Lower leg skin (tissue), 3 donors: Measurements from ENCODE around the gene SDHC.

Experiments
- POLR2A ChIP-seq, 2 donors: fragments of 450-650 bp; IDR thresholded peaks; one replicate each; pipeline ENCODE4 v1.6.1; 2016 to 2017; ENCODE audit warnings: antibody characterized with exemption in 2 of 2, mild to moderate bottlenecking in 1 of 2, moderate library complexity in 1 of 2
- TF ChIP-seq, protein P1 (sequence below), 3 donors: fragments of 450-650 bp; IDR thresholded peaks; one replicate each; pipeline ENCODE4 v1.5.1; 2016; ENCODE audit warnings: antibody characterized with exemption in 3 of 3, mild to moderate bottlenecking in 3 of 3, moderate library complexity in 2 of 3

DNA sequence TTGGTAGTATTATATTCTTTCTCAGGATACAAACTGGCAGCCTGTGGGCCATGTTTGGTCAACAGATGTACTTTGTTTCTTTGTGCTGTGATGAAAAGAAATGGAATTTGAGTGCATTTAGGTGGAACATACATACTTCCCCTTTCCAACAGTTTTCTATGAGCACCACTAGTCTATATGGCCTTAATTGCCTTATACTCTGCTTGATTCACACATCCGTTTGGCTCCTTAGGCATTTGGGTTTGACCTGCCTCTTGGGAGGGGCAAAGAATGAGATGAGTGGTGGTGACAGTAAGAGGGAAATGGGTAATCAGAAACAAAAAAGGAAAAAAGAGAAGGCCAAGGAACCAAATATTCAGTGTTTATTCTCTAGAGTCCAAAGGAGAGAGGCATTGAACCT is 36.5 kb downstream of the SDHC start:
- no peak for TF ChIP-seq POLR2A (IDR thresholded peaks at IDR 0.05)
- TF ChIP-seq, protein P1, sequence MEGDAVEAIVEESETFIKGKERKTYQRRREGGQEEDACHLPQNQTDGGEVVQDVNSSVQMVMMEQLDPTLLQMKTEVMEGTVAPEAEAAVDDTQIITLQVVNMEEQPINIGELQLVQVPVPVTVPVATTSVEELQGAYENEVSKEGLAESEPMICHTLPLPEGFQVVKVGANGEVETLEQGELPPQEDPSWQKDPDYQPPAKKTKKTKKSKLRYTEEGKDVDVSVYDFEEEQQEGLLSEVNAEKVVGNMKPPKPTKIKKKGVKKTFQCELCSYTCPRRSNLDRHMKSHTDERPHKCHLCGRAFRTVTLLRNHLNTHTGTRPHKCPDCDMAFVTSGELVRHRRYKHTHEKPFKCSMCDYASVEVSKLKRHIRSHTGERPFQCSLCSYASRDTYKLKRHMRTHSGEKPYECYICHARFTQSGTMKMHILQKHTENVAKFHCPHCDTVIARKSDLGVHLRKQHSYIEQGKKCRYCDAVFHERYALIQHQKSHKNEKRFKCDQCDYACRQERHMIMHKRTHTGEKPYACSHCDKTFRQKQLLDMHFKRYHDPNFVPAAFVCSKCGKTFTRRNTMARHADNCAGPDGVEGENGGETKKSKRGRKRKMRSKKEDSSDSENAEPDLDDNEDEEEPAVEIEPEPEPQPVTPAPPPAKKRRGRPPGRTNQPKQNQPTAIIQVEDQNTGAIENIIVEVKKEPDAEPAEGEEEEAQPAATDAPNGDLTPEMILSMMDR (IDR thresholded peaks at IDR 0.05): no peak
